ENCODE results near the gene HOXB3.
A peak's percentile ranks its signal among the peaks of the same experiment; 100 is the strongest.

HOXB3 gene

GRCh38 chr17:48616717-48617470 is 26.9 kb upstream of the HOXB3 start:
- Histone ChIP-seq H3K4me3 (ENCODE audit: low read length) (no peak overlapping the region), H3K27me3 (ENCODE audit: insufficient read depth, low read length, poor library complexity) (peaks cover 90% of the 10 kb centered on the region), H3K4me1 (ENCODE audit: control insufficient read depth, low read depth, low read length) (no peaks in the 10 kb centered on the region), H2BK15ac (replicated peaks; ENCODE audit: low read depth) (no peak overlapping the region), H3K79me1 (ENCODE audit: low read length) (no peaks in the 10 kb centered on the region), H3K36me3 (ENCODE audit: control insufficient read depth, insufficient read depth, low read length) (no peaks in the 10 kb centered on the region), H3K27ac (ENCODE audit: low read depth, low read length) (no peak overlapping the region), H2BK5ac (ENCODE audit: low read length) (no peak overlapping the region), H4K5ac (ENCODE audit: low read length) (no peak overlapping the region), H3K4me2 (ENCODE audit: low read length) (no peak overlapping the region), H3K18ac (ENCODE audit: low read length) (no peak overlapping the region), H2BK120ac (ENCODE audit: low read depth, low read length) (no peak overlapping the region), H3K79me2 (ENCODE audit: control insufficient read depth, insufficient read depth, low read length) (no peaks in the 10 kb centered on the region), H3K56ac (ENCODE audit: low read length) (no peak overlapping the region), H2AK5ac (ENCODE audit: low read length) (no peak overlapping the region), H3K9ac (ENCODE audit: low read length) (no peak overlapping the region), H3K23ac (ENCODE audit: low read length) (no peak overlapping the region), H3K4ac (ENCODE audit: low read depth, low read length) (no peak overlapping the region), H4K8ac (ENCODE audit: low read depth, low read length) (no peak overlapping the region)
- no peak for DNase-seq
- no CpG with 5 or more reads among the region's 15 CpGs for WGBS (ENCODE audit: extremely low coverage, insufficient coverage, low lambda C conversion rate)

DNA sequence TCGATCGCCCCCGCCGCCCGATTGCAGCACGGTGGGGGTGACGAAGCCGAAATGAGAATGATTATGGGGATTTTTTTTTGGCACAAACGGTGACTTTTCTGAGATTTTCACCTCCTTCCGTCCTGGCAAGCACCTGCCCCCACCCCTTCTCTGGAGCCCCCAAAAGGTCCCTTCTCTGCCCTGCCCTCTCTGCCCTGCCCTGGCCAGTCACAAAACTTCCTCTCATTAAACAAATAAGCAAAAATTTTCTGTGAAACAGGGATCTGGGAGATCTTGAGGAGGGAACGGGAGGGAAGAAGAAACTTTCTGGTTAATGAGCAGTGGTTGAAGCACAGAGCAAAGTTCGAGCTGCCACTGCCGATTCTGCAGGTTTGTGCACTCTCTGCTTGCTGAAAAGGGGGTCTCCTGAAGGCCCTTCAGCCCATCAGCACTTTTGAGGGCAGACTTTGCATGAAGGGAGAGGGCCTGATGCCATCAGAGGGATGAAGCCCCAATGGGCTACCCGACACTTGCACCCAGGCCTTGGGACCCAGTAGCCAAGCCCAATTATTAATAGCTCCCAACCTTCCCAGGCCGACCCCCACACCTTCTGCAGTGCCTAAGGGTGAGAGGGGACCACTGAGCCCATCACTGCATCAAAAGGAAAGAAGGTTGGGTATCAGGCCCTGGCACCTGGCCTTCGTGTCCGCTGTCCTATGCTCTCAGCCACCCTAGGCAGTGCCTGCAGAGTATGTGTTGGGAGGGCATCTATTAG is 26.1 kb upstream of the HOXB3 start:
- no peak overlapping the region for H3K27ac ChIP-seq (ENCODE audit: low read depth, low read length)
- H3K4me3 ChIP-seq (ENCODE audit: low read length), result no peak overlapping the region
- H3K79me1 ChIP-seq (ENCODE audit: low read length), result no peaks in the 10 kb centered on the region

GRCh38 chr17:48615047-48615962 is 25.3 kb upstream of the HOXB3 start, which contains the start of gene HOXB8:
Gene HOXB8, minus strand, starts transcription at chr17:48615292. Its CDS starts 588 bp downstream, at chr17:48614704.
- Histone ChIP-seq H3K79me1 (ENCODE audit: low read length) (no peaks in the 10 kb centered on the region), H3K4me2 (ENCODE audit: low read length) (peak within 1 kb of the TSS; percentile 50), H3K18ac (ENCODE audit: low read length) (no peak within 1 kb of the TSS), H3K4me3 (ENCODE audit: low read length) (no peak within 1 kb of the TSS), H3K23ac (ENCODE audit: low read length) (peak within 1 kb of the TSS; percentile 94), H2BK120ac (ENCODE audit: low read depth, low read length) (no peak within 1 kb of the TSS), H4K5ac (ENCODE audit: low read length) (no peak within 1 kb of the TSS), H3K9ac (ENCODE audit: low read length) (peak within 1 kb of the TSS; percentile 21), H3K4ac (ENCODE audit: low read depth, low read length) (no peak within 1 kb of the TSS), H3K79me2 (ENCODE audit: control insufficient read depth, insufficient read depth, low read length) (no peaks in the 10 kb centered on the region), H3K27ac (ENCODE audit: low read depth, low read length) (no peak within 1 kb of the TSS), H4K8ac (ENCODE audit: low read depth, low read length) (no peak within 1 kb of the TSS), H3K36me3 (ENCODE audit: control insufficient read depth, insufficient read depth, low read length) (no peaks in the 10 kb centered on the region), H3K56ac (ENCODE audit: low read length) (peak within 1 kb of the TSS; percentile 42), H3K4me1 (ENCODE audit: control insufficient read depth, low read depth, low read length) (no peaks in the 10 kb centered on the region), H3K27me3 (ENCODE audit: insufficient read depth, low read length, poor library complexity) (peaks cover 89% of the 10 kb centered on the region), H2BK15ac (replicated peaks; ENCODE audit: low read depth) (no peak within 1 kb of the TSS), H2AK5ac (ENCODE audit: low read length) (no peak within 1 kb of the TSS), H2BK5ac (ENCODE audit: low read length) (no peak within 1 kb of the TSS)
- no peak for DNase-seq
- no CpG with 5 or more reads among the region's 41 CpGs for WGBS (ENCODE audit: extremely low coverage, insufficient coverage, low lambda C conversion rate)

More for the DNA sequence above, 26.1 kb upstream of the HOXB3 start:
- Histone ChIP-seq H3K4ac (ENCODE audit: low read depth, low read length) (no peak overlapping the region), H4K8ac (ENCODE audit: low read depth, low read length) (no peak overlapping the region), H2BK15ac (replicated peaks; ENCODE audit: low read depth) (no peak overlapping the region), H3K4me2 (ENCODE audit: low read length) (no peak overlapping the region), H3K9ac (ENCODE audit: low read length) (no peak overlapping the region), H3K79me2 (ENCODE audit: control insufficient read depth, insufficient read depth, low read length) (no peaks in the 10 kb centered on the region), H2BK5ac (ENCODE audit: low read length) (no peak overlapping the region), H2AK5ac (ENCODE audit: low read length) (no peak overlapping the region), H3K18ac (ENCODE audit: low read length) (no peak overlapping the region), H2BK120ac (ENCODE audit: low read depth, low read length) (no peak overlapping the region), H3K36me3 (ENCODE audit: control insufficient read depth, insufficient read depth, low read length) (no peaks in the 10 kb centered on the region), H3K4me1 (ENCODE audit: control insufficient read depth, low read depth, low read length) (no peaks in the 10 kb centered on the region), H3K27me3 (ENCODE audit: insufficient read depth, low read length, poor library complexity) (peaks cover 89% of the 10 kb centered on the region), H3K23ac (ENCODE audit: low read length) (no peak overlapping the region), H3K56ac (ENCODE audit: low read length) (no peak overlapping the region), H4K5ac (ENCODE audit: low read length) (no peak overlapping the region)
- WGBS (ENCODE audit: extremely low coverage, insufficient coverage, low lambda C conversion rate), result no CpG with 5 or more reads among the region's 17 CpGs
- no peak for DNase-seq

- Histone ChIP-seq H4K5ac (ENCODE audit: low read length) (no peak overlapping the region), H3K79me2 (ENCODE audit: control insufficient read depth, insufficient read depth, low read length) (no peaks in the 10 kb centered on the region), H3K4me2 (ENCODE audit: low read length) (peak overlapping the region; percentile 50), H3K4ac (ENCODE audit: low read depth, low read length) (no peak overlapping the region), H3K9ac (ENCODE audit: low read length) (peak overlapping the region; percentile 21), H3K27ac (ENCODE audit: low read depth, low read length) (no peak overlapping the region), H3K36me3 (ENCODE audit: control insufficient read depth, insufficient read depth, low read length) (no peaks in the 10 kb centered on the region), H3K23ac (ENCODE audit: low read length) (peak overlapping the region; percentile 94), H4K8ac (ENCODE audit: low read depth, low read length) (no peak overlapping the region), H3K4me3 (ENCODE audit: low read length) (no peak overlapping the region), H3K18ac (ENCODE audit: low read length) (no peak overlapping the region), H2BK15ac (replicated peaks; ENCODE audit: low read depth) (no peak overlapping the region), H2BK5ac (ENCODE audit: low read length) (no peak overlapping the region), H3K56ac (ENCODE audit: low read length) (peak overlapping the region; percentile 42), H3K79me1 (ENCODE audit: low read length) (no peaks in the 10 kb centered on the region), H2AK5ac (ENCODE audit: low read length) (no peak overlapping the region), H3K4me1 (ENCODE audit: control insufficient read depth, low read depth, low read length) (no peaks in the 10 kb centered on the region), H2BK120ac (ENCODE audit: low read depth, low read length) (no peak overlapping the region), H3K27me3 (ENCODE audit: insufficient read depth, low read length, poor library complexity) (peaks cover 89% of the 10 kb centered on the region)
- peak; percentile 70 for DNase-seq
- no CpG with 5 or more reads among the region's 55 CpGs for WGBS (ENCODE audit: extremely low coverage, insufficient coverage, low lambda C conversion rate)
These were observed 24.0 kb upstream of the HOXB3 start for GRCh38 chr17:48613862-48614694.
